ENCODE measurements around the gene IL13. TPM values are rescaled to one million over a fixed set of nuclear protein-coding genes. Genes with fewer than 3 reads are reported as not detected.

The IL13 gene
- total RNA-seq, 1 experiment from 2014 or later = not detected

DNA sequence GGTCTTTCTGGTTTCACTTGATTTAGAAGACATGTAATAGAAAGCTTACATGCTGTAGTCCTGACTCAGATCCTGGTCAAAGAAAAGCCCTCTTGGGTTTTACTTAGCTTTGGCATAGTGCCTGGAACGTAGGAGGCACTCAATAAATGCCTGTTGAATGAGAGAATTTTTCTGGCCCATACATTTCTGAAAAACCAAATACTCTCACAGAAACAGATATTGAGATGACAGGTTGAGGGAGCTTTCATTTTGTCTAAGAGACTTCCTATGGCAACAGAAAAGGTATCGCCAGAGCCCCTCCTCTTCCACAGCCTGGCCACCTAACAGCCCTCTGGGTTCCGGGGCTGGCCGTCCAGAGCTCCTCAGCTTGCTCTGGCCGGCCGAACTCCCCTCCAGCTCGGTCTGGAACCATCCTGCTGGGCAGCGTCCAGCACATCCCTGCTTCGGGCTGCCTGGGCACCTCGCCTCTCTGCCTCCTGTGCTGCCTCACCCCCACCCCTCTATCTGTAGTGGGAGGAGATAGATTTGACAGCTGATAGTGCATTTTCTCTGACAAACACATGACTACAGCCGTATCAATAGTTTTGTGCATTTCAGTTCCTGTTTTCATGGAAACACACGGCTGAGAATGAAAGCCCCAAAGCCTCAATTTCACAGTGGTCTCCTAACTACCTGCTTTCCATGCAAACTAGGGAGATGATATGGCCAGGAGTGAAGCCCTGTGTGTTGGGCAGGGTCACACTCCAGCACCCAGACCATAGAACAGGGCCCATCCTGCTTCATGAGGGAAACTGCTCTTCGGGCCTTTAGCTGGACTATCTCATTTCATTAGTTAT, 16.9 kb downstream of the IL13 start:
- TF ChIP-seq CTCF (conservative IDR thresholded peaks at IDR 0.05) = no peak
- H3K9me3 Mint-ChIP-seq = peaks cover 0 to 7% of the 10 kb centered on the region in 2 experiments; a peak in 3 of 5 replicates
- no peaks in the 10 kb centered on the region for H3K27me3 ChIP-seq (ENCODE audit: insufficient read depth, low read length)
- H3K14ac ChIP-seq (ENCODE audit: insufficient read depth, low read length) = no peak overlapping the region
- no peaks in the 10 kb centered on the region for H3K4me1 ChIP-seq (ENCODE audit: insufficient read depth, low read length)
- H3K36me3 Mint-ChIP-seq (ENCODE audit: insufficient read depth in 1 of 3, low read depth in 3 of 3) = peaks cover 0 to 7% (median 0%) of the 10 kb centered on the region in 3 experiments; a peak in 3 of 7 replicates
- no peak overlapping the region for H3K18ac ChIP-seq (ENCODE audit: insufficient read length, low read depth, low read length)
- no peak overlapping the region for H4K5ac ChIP-seq (ENCODE audit: insufficient read length, low read depth, low read length)
- no peak overlapping the region for H2BK120ac ChIP-seq (ENCODE audit: low read depth, low read length, poor library complexity, severe bottlenecking)
- no peak overlapping the region for H3K23ac ChIP-seq (ENCODE audit: insufficient read length, low read depth, low read length)
- no peak overlapping the region for H3T11ph ChIP-seq (ENCODE audit: low read length)
- no CpG with 5 or more reads among the region's 13 CpGs for WGBS (ENCODE audit: extremely low coverage, insufficient read length, low lambda C conversion rate)
- DNase-seq = no peak
- no peak overlapping the region for H4K91ac ChIP-seq (ENCODE audit: insufficient read length, low read depth, low read length)
- no peaks in the 10 kb centered on the region for H3K79me1 ChIP-seq (ENCODE audit: insufficient read depth, low read depth, low read length, poor library complexity, severe bottlenecking)
- H2AK5ac ChIP-seq (ENCODE audit: insufficient read length, low read length) = no peak overlapping the region
- H2AFZ ChIP-seq (ENCODE audit: low read length) = no peak overlapping the region
- no peaks in the 10 kb centered on the region for H3K79me2 ChIP-seq (ENCODE audit: insufficient read depth, low read length)
- no peak overlapping the region for H2BK5ac ChIP-seq (ENCODE audit: insufficient read length, low read length)
- no peak overlapping the region; the same call in 1 of the 2 replicates for H2BK15ac ChIP-seq (ENCODE audit: low read depth, low read length)
- H3K56ac ChIP-seq (ENCODE audit: insufficient read length, low read depth, low read length) = no peak overlapping the region
- H2BK12ac ChIP-seq (ENCODE audit: insufficient read length, low read depth, low read length) = no peak overlapping the region
- no peak overlapping the region for H3K4me3 Mint-ChIP-seq
- no peak overlapping the region for H3K27ac Mint-ChIP-seq
- H4K20me1 ChIP-seq (ENCODE audit: control insufficient read depth, insufficient read depth, insufficient read length) = peaks cover 3% of the 10 kb centered on the region
- no peak overlapping the region for H4K8ac ChIP-seq (replicated peaks; ENCODE audit: insufficient read length, low read depth, low read length)
- H3K4me2 ChIP-seq (ENCODE audit: insufficient read depth, insufficient read length, low read length) = no peak overlapping the region
- H3K27ac ChIP-seq (ENCODE audit: insufficient read length, low read depth, low read length) = no peak overlapping the region
- H3K27me3 Mint-ChIP-seq (ENCODE audit: low read depth) = no peaks in the 10 kb centered on the region; the same call in 1 of the 2 replicates
- no peak overlapping the region for H2BK20ac ChIP-seq (ENCODE audit: low read depth, low read length, poor library complexity, severe bottlenecking)
- no peak overlapping the region for H3K9ac ChIP-seq (ENCODE audit: extremely low read depth, insufficient read length, low read length)
- H3K9me3 ChIP-seq (ENCODE audit: control insufficient read depth, low read depth, low read length) = no peaks in the 10 kb centered on the region
- H3K4me1 Mint-ChIP-seq = peaks cover 9% of the 10 kb centered on the region in 2 experiments
- no peaks in the 10 kb centered on the region for H3K23me2 ChIP-seq (ENCODE audit: insufficient read length, low read depth, low read length, poor library complexity, severe bottlenecking)
- no peak overlapping the region for H3K4ac ChIP-seq (ENCODE audit: low read depth, low read length)

Measured in H9 (cell line).